Lower leg skin (tissue), 4 donors: ENCODE measurements around the gene NPY4R2. TPM values are rescaled to one million over a fixed set of nuclear protein-coding genes. Genes with fewer than 3 reads are reported as not detected.

Experiments
- total RNA-seq, 4 donors: library from RNA; depleted of rRNA; stranded (reverse); fragments of >200 nt; gene quantifications; one replicate each; pipeline ENCODE4 v1.1.0, GENCODE V29; 2016

NPY4R2 gene
- total RNA-seq, 4 donors from 2014 or later, result 0.88 TPM; not detected in 3

Other genes with a start within 250 kb of the NPY4R2 start
- 1 to 10 TPM; 1.3 to 3.0 (median 2.1) TPM for gene SYT15B, start 155.1 kb upstream of the NPY4R2 start, total RNA-seq
- gene FAM25C, start 81.1 kb downstream of the NPY4R2 start, total RNA-seq, result 100 to 1,000 TPM in 3 of 4 donors, 10 to 100 TPM in 1; 69.4 to 350 (median 241) TPM